ENCODE measurements around the gene ZNF217. TPM values are rescaled to one million over a fixed set of nuclear protein-coding genes. Genes with fewer than 3 reads are reported as not detected.
"Not testable (repeated sequence)": the region's sequence is repeated elsewhere in the genome, so short reads cannot be mapped to it uniquely, and the experiment has no call there.

Gene ZNF217
- total RNA-seq, 1 donor from 2014 or later = 76.3 TPM

DNA sequence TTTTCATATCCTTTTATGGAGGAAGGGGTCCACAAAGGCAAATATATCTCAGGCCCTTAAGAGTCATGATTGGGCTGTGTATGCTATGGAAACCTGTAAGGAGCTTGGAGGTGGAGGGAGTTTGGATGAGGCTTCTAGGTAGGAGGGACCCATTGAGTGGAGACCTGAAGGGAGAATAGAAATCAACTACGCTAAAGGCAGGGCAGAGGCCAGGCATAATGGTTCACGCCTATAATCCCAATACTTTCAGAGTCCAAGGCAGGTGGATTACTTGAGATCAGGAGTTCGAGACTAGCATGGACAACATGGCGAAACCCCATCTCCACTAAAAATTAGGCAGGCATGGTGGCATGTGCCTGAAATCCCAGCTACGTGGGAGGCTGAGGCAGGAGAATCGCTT, 34.4 kb upstream of the ZNF217 start:
- TF ChIP-seq CTCF (IDR thresholded peaks at IDR 0.05; ENCODE audit: unreplicated experiment) = no peak
- Mint-ChIP-seq H3K4me3 (ENCODE audit: low read depth) (no peak overlapping the region), H3K36me3 (ENCODE audit: insufficient read depth) (no peaks in the 10 kb centered on the region), H3K27ac (peak overlapping the region; percentile 64), H3K27me3 (no peaks in the 10 kb centered on the region), H3K4me1 (ENCODE audit: low read depth) (peaks cover 8% of the 10 kb centered on the region), H3K9me3 (ENCODE audit: low read depth) (no peaks in the 10 kb centered on the region)
- no peak for DNase-seq (ENCODE audit: low spot score, unreplicated experiment)

DNA sequence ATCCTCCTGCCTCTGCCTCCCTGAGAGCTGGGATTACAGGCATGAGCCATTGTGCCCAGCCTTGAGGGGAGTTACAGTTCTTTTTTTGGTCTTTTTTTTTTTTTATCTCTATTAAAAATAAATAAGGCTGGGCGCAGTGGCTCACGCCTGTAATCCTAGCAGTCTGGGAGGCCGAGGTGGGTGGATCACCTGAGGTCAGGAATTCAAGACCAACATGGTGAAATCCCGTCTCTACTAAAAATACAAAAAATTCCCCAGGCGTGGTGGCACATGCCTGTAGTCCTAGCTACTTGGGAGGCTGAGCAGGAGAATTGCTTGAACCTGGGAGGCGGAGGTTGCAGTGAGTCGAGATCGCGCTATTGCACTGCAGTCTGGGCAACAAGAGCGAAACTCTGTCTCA, 33.4 kb upstream of the ZNF217 start:
- H3K9me3 Mint-ChIP-seq (ENCODE audit: low read depth); H3K27ac Mint-ChIP-seq; H3K4me3 Mint-ChIP-seq (ENCODE audit: low read depth); H3K27me3 Mint-ChIP-seq; DNase-seq (ENCODE audit: low spot score, unreplicated experiment); H3K36me3 Mint-ChIP-seq (ENCODE audit: insufficient read depth): not testable (repeated sequence)
- H3K4me1 Mint-ChIP-seq (ENCODE audit: low read depth) = peaks cover 17% of the 10 kb centered on the region

DNA sequence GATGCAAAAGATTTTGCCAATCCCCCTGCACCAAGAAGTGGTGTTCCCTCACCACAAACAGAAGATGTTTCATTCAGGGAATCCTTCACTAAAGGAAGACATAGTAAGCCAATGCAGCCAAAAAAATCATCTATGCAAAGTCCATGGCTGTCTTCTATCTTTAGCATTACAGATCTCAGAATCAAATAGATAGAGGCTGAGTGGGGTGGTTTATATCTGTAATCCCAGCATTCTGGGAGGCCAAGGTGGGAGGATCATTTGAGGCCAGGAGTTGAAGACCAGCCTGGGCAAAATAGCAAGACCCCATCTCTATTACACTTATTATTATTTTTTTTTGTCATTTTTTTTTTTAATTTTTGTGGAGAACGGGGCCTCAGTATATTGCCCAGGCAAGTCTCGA, 32.9 kb upstream of the ZNF217 start:
- no peaks in the 10 kb centered on the region for H3K36me3 Mint-ChIP-seq (ENCODE audit: insufficient read depth)
- DNase-seq (ENCODE audit: low spot score, unreplicated experiment) = no peak
- H3K9me3 Mint-ChIP-seq (ENCODE audit: low read depth) = no peaks in the 10 kb centered on the region
- no peak overlapping the region for H3K4me3 Mint-ChIP-seq (ENCODE audit: low read depth)
- H3K4me1 Mint-ChIP-seq (ENCODE audit: low read depth) = peaks cover 21% of the 10 kb centered on the region
- no peaks in the 10 kb centered on the region for H3K27me3 Mint-ChIP-seq
- H3K27ac Mint-ChIP-seq = no peak overlapping the region
- no peak for TF ChIP-seq CTCF (IDR thresholded peaks at IDR 0.05; ENCODE audit: unreplicated experiment)

DNA sequence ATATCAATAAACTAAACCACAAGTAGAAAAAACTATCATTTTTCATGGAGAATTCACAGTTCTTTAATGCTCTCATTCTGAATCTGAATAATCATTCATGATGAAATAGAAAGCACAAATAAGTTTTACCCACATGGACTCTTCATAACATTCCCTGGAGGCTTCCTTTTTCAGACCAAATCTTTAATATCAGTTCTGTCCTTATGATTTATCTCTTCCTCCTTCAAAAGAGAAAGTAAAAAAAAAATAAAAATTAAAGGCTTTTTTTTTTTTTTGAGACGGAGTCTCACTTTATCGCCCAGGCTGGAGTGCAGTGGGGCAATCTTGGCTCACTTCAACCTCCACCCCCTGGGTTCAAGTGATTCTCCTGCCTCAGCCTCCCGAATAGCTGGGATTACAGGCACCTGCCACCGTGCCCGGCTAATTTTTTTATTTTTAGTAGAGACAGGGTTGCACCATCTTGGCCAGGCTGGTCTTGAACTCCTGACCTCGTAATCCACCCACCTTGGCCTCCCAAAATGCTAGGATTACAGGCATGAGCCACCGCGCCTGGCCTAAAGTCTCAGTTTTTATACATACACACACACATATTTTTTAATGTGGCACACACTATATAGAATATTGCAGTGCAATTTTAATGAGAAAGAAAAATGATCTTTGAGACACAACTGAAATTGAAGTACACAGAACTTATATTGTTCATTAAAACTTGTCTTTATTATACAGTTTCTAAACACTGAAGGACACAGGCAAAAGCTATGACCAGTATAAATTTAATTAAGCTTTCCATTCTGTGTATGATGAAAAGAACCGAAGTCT, 31.9 kb upstream of the ZNF217 start:
- H3K36me3 Mint-ChIP-seq (ENCODE audit: insufficient read depth) = no peaks in the 10 kb centered on the region
- H3K27me3 Mint-ChIP-seq = no peaks in the 10 kb centered on the region
- no peaks in the 10 kb centered on the region for H3K9me3 Mint-ChIP-seq (ENCODE audit: low read depth)
- peaks cover 23% of the 10 kb centered on the region for H3K4me1 Mint-ChIP-seq (ENCODE audit: low read depth)
- TF ChIP-seq CTCF (IDR thresholded peaks at IDR 0.05; ENCODE audit: unreplicated experiment) = no peak
- DNase-seq (ENCODE audit: low spot score, unreplicated experiment) = no peak
- no peak overlapping the region for H3K27ac Mint-ChIP-seq
- no peak overlapping the region for H3K4me3 Mint-ChIP-seq (ENCODE audit: low read depth)

- not testable (repeated sequence) for H3K9me3 Mint-ChIP-seq (ENCODE audit: low read depth); H3K36me3 Mint-ChIP-seq (ENCODE audit: insufficient read depth); H3K27ac Mint-ChIP-seq
These were observed 31.2 kb upstream of the ZNF217 start for GRCh38 chr20:53624927-53625250.

GRCh38 chr20:53623454-53624211, 30.0 kb upstream of the ZNF217 start:
- Mint-ChIP-seq H3K9me3 (ENCODE audit: low read depth) (no peaks in the 10 kb centered on the region), H3K36me3 (ENCODE audit: insufficient read depth) (no peaks in the 10 kb centered on the region), H3K27me3 (no peaks in the 10 kb centered on the region), H3K27ac (peak overlapping the region; percentile 99), H3K4me3 (ENCODE audit: low read depth) (peak overlapping the region; percentile 76), H3K4me1 (ENCODE audit: low read depth) (peaks cover 26% of the 10 kb centered on the region)
- TF ChIP-seq CTCF (IDR thresholded peaks at IDR 0.05; ENCODE audit: unreplicated experiment) = no peak
- no peak for DNase-seq (ENCODE audit: low spot score, unreplicated experiment)

More at GRCh38 chr20:53624927-53625250, 31.2 kb upstream of the ZNF217 start:
- not testable (repeated sequence) for H3K27me3 Mint-ChIP-seq; H3K4me3 Mint-ChIP-seq (ENCODE audit: low read depth); DNase-seq (ENCODE audit: low spot score, unreplicated experiment)
- H3K4me1 Mint-ChIP-seq (ENCODE audit: low read depth) = peaks cover 23% of the 10 kb centered on the region
